ENCODE data around the gene NKRF. TPM values are rescaled to one million over a fixed set of nuclear protein-coding genes. Genes with fewer than 3 reads are reported as not detected.

The NKRF gene
- total RNA-seq, 2 donors from 2014 or later = 6.0 to 8.9 TPM

GRCh38 chrX:119636419-119636818 is 30.2 kb upstream of the NKRF start:
- intact Hi-C loops (cut with DNase I) = no loop called here
- no peaks in the 10 kb centered on the region for H3K27me3 ChIP-seq
- no peak overlapping the region for H3K9ac ChIP-seq (ENCODE audit: low read depth in 2 of 2, low read length in 2 of 2)
- H3K36me3 ChIP-seq = no peaks in the 10 kb centered on the region
- TF ChIP-seq CTCF (IDR thresholded peaks at IDR 0.05) = no peak
- H3K9me3 ChIP-seq = no peaks in the 10 kb centered on the region
- H3K4me1 ChIP-seq = no peaks in the 10 kb centered on the region
- DNase-seq = no peak
- H3K27ac ChIP-seq = no peak overlapping the region
- H3K4me3 ChIP-seq = no peak overlapping the region

GRCh38 chrX:119635799-119636198 is 29.6 kb upstream of the NKRF start:
- DNase-seq = no peak
- no peaks in the 10 kb centered on the region for H3K4me1 ChIP-seq
- no peaks in the 10 kb centered on the region for H3K27me3 ChIP-seq
- no peaks in the 10 kb centered on the region for H3K36me3 ChIP-seq
- H3K4me3 ChIP-seq = no peak overlapping the region
- H3K27ac ChIP-seq = no peak overlapping the region
- H3K9ac ChIP-seq (ENCODE audit: low read depth in 2 of 2, low read length in 2 of 2) = no peak overlapping the region
- intact Hi-C loops (cut with DNase I) = no loop called here
- H3K9me3 ChIP-seq = no peaks in the 10 kb centered on the region
- TF ChIP-seq CTCF (IDR thresholded peaks at IDR 0.05) = no peak

GRCh38 chrX:119635179-119635578 is 29.0 kb upstream of the NKRF start:
- Histone ChIP-seq H3K9me3 (no peaks in the 10 kb centered on the region), H3K27ac (no peak overlapping the region), H3K4me1 (no peaks in the 10 kb centered on the region), H3K36me3 (no peaks in the 10 kb centered on the region), H3K9ac (ENCODE audit: low read depth in 2 of 2, low read length in 2 of 2) (no peak overlapping the region), H3K4me3 (no peak overlapping the region), H3K27me3 (no peaks in the 10 kb centered on the region)
- intact Hi-C loops (cut with DNase I) = no loop called here
- no peak for TF ChIP-seq CTCF (IDR thresholded peaks at IDR 0.05)
- DNase-seq = no peak

- no peaks in the 10 kb centered on the region for H3K4me1 ChIP-seq
- intact Hi-C loops (cut with DNase I) = no loop called here
- no peak for DNase-seq
- TF ChIP-seq CTCF (IDR thresholded peaks at IDR 0.05) = no peak
- no peak overlapping the region for H3K9ac ChIP-seq (ENCODE audit: low read depth in 2 of 2, low read length in 2 of 2)
- no peak overlapping the region for H3K27ac ChIP-seq
- no peaks in the 10 kb centered on the region for H3K9me3 ChIP-seq
- H3K36me3 ChIP-seq = no peaks in the 10 kb centered on the region
- H3K4me3 ChIP-seq = no peak overlapping the region
- H3K27me3 ChIP-seq = no peaks in the 10 kb centered on the region
These were observed 19.6 kb upstream of the NKRF start for GRCh38 chrX:119625843-119626242.

GRCh38 chrX:119624951-119625668 is 18.9 kb upstream of the NKRF start:
- H3K27ac ChIP-seq = no peak overlapping the region
- DNase-seq = no peak
- no peaks in the 10 kb centered on the region for H3K9me3 ChIP-seq
- no peaks in the 10 kb centered on the region for H3K27me3 ChIP-seq
- intact Hi-C loops (cut with DNase I) = no loop called here
- H3K9ac ChIP-seq (ENCODE audit: low read depth in 2 of 2, low read length in 2 of 2) = no peak overlapping the region
- H3K4me3 ChIP-seq = no peak overlapping the region
- no peaks in the 10 kb centered on the region for H3K4me1 ChIP-seq
- no peaks in the 10 kb centered on the region for H3K36me3 ChIP-seq
- TF ChIP-seq CTCF (IDR thresholded peaks at IDR 0.05) = no peak
